Transverse colon (tissue), 4 donors: Measurements from ENCODE around the gene OR51A4. TPM values are rescaled to one million over a fixed set of nuclear protein-coding genes. Genes with fewer than 3 reads are reported as not detected.

ENCODE experiments used
- DNase-seq: peaks from one replicate; pipeline ENCODE4 v3.0.0-alpha.2; 2019
- H3K27ac ChIP-seq, 4 donors: fragments of 200-600 bp; sonication (generic); 2 replicates each; pipeline ENCODE4 v1.5.1; 2016 to 2018; ENCODE audit warnings: inconsistent platforms in 4 of 4
- H3K27me3 ChIP-seq: fragments of 200-600 bp; sonication (generic); 2 replicates; pipeline ENCODE4 v1.5.1; 2017; ENCODE audit warnings: inconsistent platforms
- H3K36me3 ChIP-seq, 4 donors: fragments of 200-600 bp; sonication (generic); 2 replicates each; pipeline ENCODE4 v1.5.1; 2017 to 2019; ENCODE audit warnings: inconsistent platforms in 4 of 4
- H3K4me1 ChIP-seq, 4 donors: fragments of 200-600 bp; sonication (generic); 2 replicates each; pipeline ENCODE4 v1.5.1; 2017 to 2020; ENCODE audit warnings: inconsistent platforms in 4 of 4
- H3K4me3 ChIP-seq, 4 donors: fragments of 200-600 bp; sonication (generic); 1 replicate in 1 of 4; 2 replicates in 3 of 4; pipeline versions ENCODE4 v1.5.1 to v1.6.1; 2017 to 2019; ENCODE audit warnings: inconsistent platforms in 4 of 4
- H3K9me3 ChIP-seq, 2 donors: fragments of 200-600 bp; sonication (generic); 2 replicates each; pipeline ENCODE4 v1.5.1; 2017 to 2019; ENCODE audit warnings: inconsistent platforms in 2 of 2
- CTCF ChIP-seq, 5 experiments: fragments of 200-600 bp in 3 of 5; fragments of 450-650 bp in 2 of 5; sonication (generic) in 3 of 5; IDR thresholded peaks; 1 replicate in 2 of 5; 2 replicates in 3 of 5; pipeline ENCODE4 v1.5.1; 2016 to 2017; ENCODE audit warnings: antibody characterized with exemption in 5 of 5, inconsistent platforms in 3 of 5, mild to moderate bottlenecking in 2 of 5, moderate library complexity in 1 of 5
- EP300 ChIP-seq: sonication (generic); formaldehyde crosslinking; IDR thresholded peaks from one replicate; pipeline ENCODE4 v1.6.1; 2017; ENCODE audit warnings: antibody characterized with exemption, low read depth
- POLR2A ChIP-seq: fragments of 450-650 bp; IDR thresholded peaks from one replicate; pipeline ENCODE4 v1.6.1; 2016; ENCODE audit warnings: antibody characterized with exemption, mild to moderate bottlenecking, moderate library complexity
- POLR2AphosphoS5 ChIP-seq, 3 donors: sonication (generic); formaldehyde crosslinking; IDR thresholded peaks; one replicate each; pipeline ENCODE4 v1.6.1; 2016; ENCODE audit warnings: antibody characterized with exemption in 3 of 3
- WGBS, 2 donors: methylation state at CpG; one replicate each; pipeline ENCODE4 v1.1.5; 2018; ENCODE audit warnings: low coverage in 1 of 2; 5-methylcytosine and 5-hydroxymethylcytosine counted together
- in situ Hi-C, 4 donors: fragments of 200-750 bp; cut with MboI; loops; one replicate each; pipeline versions ENCODE4 v1.15.0 to v1.15.1; 2017; ENCODE audit warnings: low sequenced_read_pairs in 3 of 4, low pct_ligation_motif_present in 1 of 4, low pct_unique_long_range_greater_than_20kb in 1 of 4
- intact Hi-C: fragments of 100-400 bp; cut with DNase I; formaldehyde crosslinking; loops from one replicate; pipeline ENCODE4 v1.15.1; 2023; ENCODE audit warnings: low total_unique reads
- total RNA-seq, 4 donors: library from RNA; depleted of rRNA; stranded (reverse); fragments of >200 nt; gene quantifications; one replicate each; pipeline ENCODE4 v1.1.0, GENCODE V29; 2016

The OR51A4 gene
- total RNA-seq, 4 donors from 2014 or later = not detected

GRCh38 chr11:4926608-4927007 is 20.8 kb downstream of the OR51A4 start:
- no peak for TF ChIP-seq POLR2A
- TF ChIP-seq EP300 = no peak
- no peak for TF ChIP-seq CTCF (IDR thresholded peaks at IDR 0.05)
- no peak for TF ChIP-seq POLR2AphosphoS5 (IDR thresholded peaks at IDR 0.05)
- intact Hi-C loops (no loop called here), in situ Hi-C loops (no loop called here)
- Histone ChIP-seq H3K4me1 (no peaks in the 10 kb centered on the region), H3K27ac (no peak overlapping the region), H3K36me3 (no peaks in the 10 kb centered on the region), H3K27me3 (no peaks in the 10 kb centered on the region), H3K4me3 (no peak overlapping the region), H3K9me3 (no peaks in the 10 kb centered on the region)
- no peak for DNase-seq

- DNase-seq = no peak
- Histone ChIP-seq H3K36me3 (no peaks in the 10 kb centered on the region), H3K27ac (no peak within 1 kb of the TSS), H3K4me3 (no peak within 1 kb of the TSS), H3K4me1 (no peaks in the 10 kb centered on the region), H3K9me3 (no peaks in the 10 kb centered on the region), H3K27me3 (no peaks in the 10 kb centered on the region)
- TF ChIP-seq CTCF (IDR thresholded peaks at IDR 0.05) = no peak
- no peak for TF ChIP-seq POLR2A
- no peak for TF ChIP-seq EP300
- no peak for TF ChIP-seq POLR2AphosphoS5 (IDR thresholded peaks at IDR 0.05)
- 86 to 88% methylated on average over 1 of the region's 1 CpG for WGBS, 2 donors
- intact Hi-C loops = no loop called here
- in situ Hi-C loops = loop anchor here in 1 of 4 donors (25.0 kb wide), 1 partner anchor 88 kb away; no protein-coding TSS in a partner anchor
These were observed 23.2 kb downstream of the OR51A4 start, which contains the start of gene OR51G1 for GRCh38 chr11:4924239-4924638. TSS of gene OR51G1 (minus strand) at chr11:4924339. CDS start at chr11:4924339, 0 bp downstream.

GRCh38 chr11:4922304-4922703 is 25.1 kb downstream of the OR51A4 start:
- in situ Hi-C loops = loop anchor here in 1 of 4 donors (25.0 kb wide), 1 partner anchor 90 kb away; no protein-coding TSS in a partner anchor
- H3K9me3 ChIP-seq = no peaks in the 10 kb centered on the region
- H3K36me3 ChIP-seq = no peaks in the 10 kb centered on the region
- no peaks in the 10 kb centered on the region for H3K27me3 ChIP-seq
- H3K4me3 ChIP-seq = no peak overlapping the region
- intact Hi-C loops = no loop called here
- DNase-seq = no peak
- H3K4me1 ChIP-seq = no peaks in the 10 kb centered on the region
- WGBS, 2 donors = 62 to 65% methylated on average over 1 of the region's 1 CpG
- H3K27ac ChIP-seq = no peak overlapping the region
- TF ChIP-seq POLR2AphosphoS5 (IDR thresholded peaks at IDR 0.05) = no peak
- no peak for TF ChIP-seq EP300
- TF ChIP-seq CTCF (IDR thresholded peaks at IDR 0.05) = no peak
- TF ChIP-seq POLR2A = no peak

GRCh38 chr11:4921796-4922195 is 25.6 kb downstream of the OR51A4 start:
- DNase-seq = no peak

More at GRCh38 chr11:4921796-4922195, 25.6 kb downstream of the OR51A4 start:
- intact Hi-C loops (no loop called here), in situ Hi-C loops (loop anchor here in 1 of 4 donors (25.0 kb wide), 1 partner anchor 91 kb away; no protein-coding TSS in a partner anchor)
- TF ChIP-seq EP300 = no peak
- no peak for TF ChIP-seq POLR2A
- TF ChIP-seq CTCF (IDR thresholded peaks at IDR 0.05) = no peak
- no peak for TF ChIP-seq POLR2AphosphoS5 (IDR thresholded peaks at IDR 0.05)
- H3K27me3 ChIP-seq = no peaks in the 10 kb centered on the region
- H3K4me1 ChIP-seq = no peaks in the 10 kb centered on the region
- no peak overlapping the region for H3K27ac ChIP-seq
- no peak overlapping the region for H3K4me3 ChIP-seq
- H3K9me3 ChIP-seq = no peaks in the 10 kb centered on the region
- H3K36me3 ChIP-seq = no peaks in the 10 kb centered on the region
- 65 to 68% methylated on average over 1 of the region's 1 CpG for WGBS, 2 donors
